OCI-LY1 (cell line): ENCODE data around the gene RGMA.

Experiments used
- H2AFZ ChIP-seq: fragments of 200-600 bp; sonication (generic), shearing (Covaris generic); 2 replicates; pipeline ENCODE4 v1.6.0; 2014; ENCODE audit warnings: antibody characterized with exemption, mild to moderate bottlenecking, low read length
- H3F3A ChIP-seq: fragments of 200-600 bp; sonication (generic), shearing (Covaris generic); 2 replicates; pipeline ENCODE4 v1.6.0; 2014; ENCODE audit warnings: mild to moderate bottlenecking, antibody characterized with exemption, low read length, moderate library complexity; ENCODE audit not compliant: insufficient read depth
- H3K27ac ChIP-seq: fragments of 200-600 bp; sonication (generic); 2 replicates; pipeline ENCODE4 v1.5.1; 2014; ENCODE audit warnings: low read length, mixed run types, mild to moderate bottlenecking, low read depth; ENCODE audit not compliant: poor library complexity, severe bottlenecking
- H3K27me3 ChIP-seq: fragments of 200-600 bp; sonication (generic); 2 replicates; pipeline ENCODE4 v1.6.0; 2014; ENCODE audit warnings: antibody characterized with exemption, mild to moderate bottlenecking, low read length, moderate library complexity; ENCODE audit not compliant: insufficient read depth
- H3K36me3 ChIP-seq: fragments of 200-600 bp; sonication (generic); 2 replicates; pipeline ENCODE4 v1.6.1; 2014; ENCODE audit warnings: mild to moderate bottlenecking, antibody characterized with exemption, low read length, moderate library complexity, mixed read lengths; ENCODE audit not compliant: insufficient read depth
- H3K4me1 ChIP-seq: fragments of 200-600 bp; sonication (generic); 2 replicates; pipeline ENCODE4 v1.5.1; 2014; ENCODE audit warnings: mild to moderate bottlenecking, low read length, moderate library complexity; ENCODE audit not compliant: insufficient read depth, severe bottlenecking
- H3K4me2 ChIP-seq: fragments of 200-600 bp; sonication (generic), shearing (Covaris generic); 2 replicates; pipeline ENCODE4 v1.6.1; 2014; ENCODE audit warnings: low read length
- H3K4me3 ChIP-seq: fragments of 200-600 bp; sonication (generic); 2 replicates; pipeline ENCODE4 v1.5.1; 2014; ENCODE audit warnings: low read length, low read depth, mild to moderate bottlenecking, mixed read lengths; ENCODE audit not compliant: poor library complexity, severe bottlenecking
- H3K79me2 ChIP-seq: fragments of 200-600 bp; shearing (Covaris generic); 2 replicates; pipeline ENCODE4 v1.6.1; 2016; ENCODE audit warnings: mixed run types, low read length, mixed read lengths; ENCODE audit not compliant: insufficient read depth
- H3K9ac ChIP-seq: fragments of 200-600 bp; sonication (generic), shearing (Covaris generic); 2 replicates; pipeline ENCODE4 v1.6.1; 2014; ENCODE audit warnings: mild to moderate bottlenecking, low read length, mixed read lengths
- H3K9me2 ChIP-seq: fragments of 200-600 bp; sonication (generic), shearing (Covaris generic); 2 replicates; pipeline ENCODE4 v1.6.1; 2014; ENCODE audit warnings: low read depth, mild to moderate bottlenecking, low read length, mixed read lengths
- H3K9me3 ChIP-seq: fragments of 200-600 bp; shearing (Covaris generic); 2 replicates; pipeline ENCODE4 v1.6.1; 2014; ENCODE audit warnings: low read length, mixed read lengths
- H4K20me1 ChIP-seq: fragments of 200-600 bp; sonication (generic), shearing (Covaris generic); 2 replicates; pipeline ENCODE4 v1.6.0; 2016; ENCODE audit warnings: mild to moderate bottlenecking, low read length; ENCODE audit not compliant: insufficient read depth
- EZH2 ChIP-seq: fragments of 200-600 bp; sonication (generic), shearing (Covaris generic); IDR thresholded peaks from 2 replicates; pipeline ENCODE4 v1.8.0; 2017; ENCODE audit warnings: borderline replicate concordance, mixed run types, mild to moderate bottlenecking, antibody characterized with exemption, low read length, moderate library complexity, mixed read lengths
- TF ChIP-seq, protein P1 (sequence below): fragments of 200-600 bp; sonication (generic), shearing (Covaris generic); IDR thresholded peaks from 2 replicates; pipeline ENCODE4 v1.5.1; 2017; ENCODE audit warnings: mild to moderate bottlenecking, antibody characterized with exemption, low read length, moderate library complexity, mixed read lengths

Gene RGMA

DNA sequence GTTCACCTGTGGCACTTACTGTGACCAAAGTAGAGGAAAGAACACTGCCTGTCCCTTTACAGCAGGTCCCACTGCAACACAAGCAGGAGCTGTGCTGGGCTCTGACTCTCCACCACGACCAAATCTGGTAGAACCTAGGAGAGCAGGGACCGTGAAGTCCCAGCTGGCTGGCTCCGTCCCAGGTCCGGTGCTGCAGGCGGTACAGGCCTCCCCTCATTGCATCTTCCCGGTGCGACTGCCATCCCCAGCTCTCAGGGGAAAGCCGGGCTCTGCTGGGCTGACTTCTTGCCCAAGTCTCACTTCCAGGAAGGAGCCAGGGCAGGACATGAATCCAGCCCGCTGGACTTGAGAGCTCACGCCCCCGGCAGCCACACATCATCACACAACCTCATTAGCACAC, 33.8 kb downstream of the RGMA start:
- no peaks in the 10 kb centered on the region for H3K36me3 ChIP-seq
- H3K4me1 ChIP-seq: no peaks in the 10 kb centered on the region
- TF ChIP-seq, protein P1, sequence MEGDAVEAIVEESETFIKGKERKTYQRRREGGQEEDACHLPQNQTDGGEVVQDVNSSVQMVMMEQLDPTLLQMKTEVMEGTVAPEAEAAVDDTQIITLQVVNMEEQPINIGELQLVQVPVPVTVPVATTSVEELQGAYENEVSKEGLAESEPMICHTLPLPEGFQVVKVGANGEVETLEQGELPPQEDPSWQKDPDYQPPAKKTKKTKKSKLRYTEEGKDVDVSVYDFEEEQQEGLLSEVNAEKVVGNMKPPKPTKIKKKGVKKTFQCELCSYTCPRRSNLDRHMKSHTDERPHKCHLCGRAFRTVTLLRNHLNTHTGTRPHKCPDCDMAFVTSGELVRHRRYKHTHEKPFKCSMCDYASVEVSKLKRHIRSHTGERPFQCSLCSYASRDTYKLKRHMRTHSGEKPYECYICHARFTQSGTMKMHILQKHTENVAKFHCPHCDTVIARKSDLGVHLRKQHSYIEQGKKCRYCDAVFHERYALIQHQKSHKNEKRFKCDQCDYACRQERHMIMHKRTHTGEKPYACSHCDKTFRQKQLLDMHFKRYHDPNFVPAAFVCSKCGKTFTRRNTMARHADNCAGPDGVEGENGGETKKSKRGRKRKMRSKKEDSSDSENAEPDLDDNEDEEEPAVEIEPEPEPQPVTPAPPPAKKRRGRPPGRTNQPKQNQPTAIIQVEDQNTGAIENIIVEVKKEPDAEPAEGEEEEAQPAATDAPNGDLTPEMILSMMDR: no peak
- no peak for TF ChIP-seq EZH2
- H3K27me3 ChIP-seq: 0 out of 2 replicates have a peak, but pooled peaks cover 5% of the 10 kb centered on the region
- no peak overlapping the region for H2AFZ ChIP-seq
- H3K9me3 ChIP-seq: no peaks in the 10 kb centered on the region
- no peaks in the 10 kb centered on the region for H3K79me2 ChIP-seq
- no peaks in the 10 kb centered on the region for H3F3A ChIP-seq
- no peak overlapping the region for H3K9ac ChIP-seq
- no peak overlapping the region for H3K4me2 ChIP-seq
- no peaks in the 10 kb centered on the region for H3K9me2 ChIP-seq
- H4K20me1 ChIP-seq: no peaks in the 10 kb centered on the region
- H3K4me3 ChIP-seq: no peak overlapping the region
- no peak overlapping the region for H3K27ac ChIP-seq

DNA sequence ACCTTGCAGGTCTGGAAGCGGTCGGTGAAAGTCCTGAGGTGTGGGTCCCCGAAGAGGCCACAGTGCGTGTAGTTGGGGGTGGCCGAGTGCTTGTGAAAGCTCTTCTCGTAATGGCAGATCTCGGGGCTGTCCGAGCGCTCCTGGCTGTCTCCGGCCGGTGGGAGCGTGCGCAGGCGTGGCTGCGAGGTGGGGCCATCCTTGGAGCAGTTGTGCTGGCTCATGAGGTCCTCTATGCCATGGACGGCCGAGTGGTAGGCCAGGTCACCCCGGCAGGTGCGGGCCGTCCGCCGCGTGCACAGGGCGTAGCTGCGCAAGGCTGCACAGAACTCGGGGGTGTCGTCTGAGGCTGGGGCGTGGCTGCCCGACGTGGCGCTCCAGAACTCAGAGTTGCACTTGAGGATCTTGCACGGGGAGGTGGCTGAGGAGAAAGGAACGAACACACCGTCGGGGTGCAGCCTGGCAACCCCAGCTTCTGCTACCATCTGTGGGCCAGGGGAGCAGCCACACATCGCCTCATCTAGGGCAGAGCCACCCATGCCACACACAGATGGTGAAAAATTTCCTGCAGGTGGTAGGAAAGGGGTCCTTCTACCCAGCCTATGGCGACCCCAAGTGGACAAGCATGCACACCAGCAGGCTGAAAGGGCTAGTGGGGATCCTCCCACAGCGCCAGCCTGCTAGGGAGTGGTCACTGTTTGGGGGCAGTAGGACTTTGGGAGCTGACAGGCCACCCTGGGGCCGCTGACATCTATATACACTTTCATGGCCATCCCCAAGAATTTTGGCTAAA, 36.7 kb downstream of the RGMA start:
- Histone ChIP-seq H3K9ac (no peak overlapping the region), H3K9me2 (no peaks in the 10 kb centered on the region), H3K4me2 (no peak overlapping the region), H3K9me3 (no peaks in the 10 kb centered on the region), H3K4me1 (no peaks in the 10 kb centered on the region), H4K20me1 (no peaks in the 10 kb centered on the region), H3K4me3 (no peak overlapping the region), H3K27me3 (0 out of 2 replicates have a peak, but pooled peaks cover 5% of the 10 kb centered on the region), H3K79me2 (no peaks in the 10 kb centered on the region), H3K27ac (no peak overlapping the region), H2AFZ (no peak overlapping the region), H3K36me3 (no peaks in the 10 kb centered on the region), H3F3A (no peaks in the 10 kb centered on the region)
- TF ChIP-seq, protein P1: peak; percentile 48
- TF ChIP-seq EZH2: no peak

DNA sequence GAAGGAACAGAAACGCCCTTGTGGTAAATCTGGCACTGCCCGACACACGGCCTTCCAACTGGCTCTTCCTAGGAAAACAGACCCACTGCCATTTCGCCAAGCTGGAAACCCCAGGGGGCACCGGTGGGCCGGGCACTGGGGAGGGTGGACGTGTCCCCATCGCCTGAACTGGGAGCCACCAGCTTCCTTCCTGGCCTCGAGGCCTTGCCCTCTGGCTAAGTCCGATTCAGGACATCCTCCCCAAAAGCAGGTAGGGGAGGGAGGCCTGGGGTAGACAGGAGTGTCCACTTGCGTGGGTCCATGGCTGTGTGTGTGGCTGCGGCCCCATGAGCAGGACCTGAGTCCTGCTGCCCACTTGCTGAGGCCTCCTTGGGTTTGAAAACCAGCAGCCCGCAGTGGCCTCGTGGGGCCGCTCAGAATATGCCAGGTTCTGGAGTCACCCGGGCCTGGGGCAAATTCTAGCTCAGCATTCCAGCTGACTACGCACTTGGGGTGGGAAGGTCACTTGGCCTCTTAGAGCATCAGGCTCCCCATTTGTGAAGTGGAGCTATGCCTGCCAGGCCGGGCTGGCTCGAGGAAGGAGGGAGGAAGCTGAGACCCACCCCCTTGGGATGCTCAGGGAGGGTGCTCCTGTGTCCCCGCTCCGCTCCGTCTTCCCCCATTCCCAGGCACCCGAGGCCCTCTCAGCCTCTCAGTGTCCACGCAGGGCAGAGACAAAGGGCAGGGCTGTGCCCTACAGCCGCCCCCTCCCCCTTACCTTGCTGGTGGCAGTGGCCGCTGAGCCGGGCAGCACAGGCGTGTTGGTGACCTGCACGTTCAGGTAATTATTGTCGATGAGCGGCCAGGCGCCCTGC, 37.5 kb downstream of the RGMA start:
- Histone ChIP-seq H3K4me2 (no peak overlapping the region), H4K20me1 (no peaks in the 10 kb centered on the region), H3K36me3 (no peaks in the 10 kb centered on the region), H3K9me3 (no peaks in the 10 kb centered on the region), H3K9ac (no peak overlapping the region), H3K4me3 (no peak overlapping the region), H3K9me2 (no peaks in the 10 kb centered on the region), H3F3A (no peaks in the 10 kb centered on the region), H3K27ac (no peak overlapping the region), H3K4me1 (no peaks in the 10 kb centered on the region), H2AFZ (no peak overlapping the region), H3K79me2 (no peaks in the 10 kb centered on the region), H3K27me3 (0 out of 2 replicates have a peak, but pooled peaks cover 2% of the 10 kb centered on the region)
- TF ChIP-seq, protein P1: no peak
- no peak for TF ChIP-seq EZH2
